Inferior parietal cortex (tissue), 1 donor: ENCODE data around the gene TBC1D5.

ENCODE experiments used
- DNase-seq: peaks from one replicate; pipeline ENCODE4 v3.0.0-alpha.2; 2016; ENCODE audit errors: extremely low spot score

TBC1D5 gene

DNA sequence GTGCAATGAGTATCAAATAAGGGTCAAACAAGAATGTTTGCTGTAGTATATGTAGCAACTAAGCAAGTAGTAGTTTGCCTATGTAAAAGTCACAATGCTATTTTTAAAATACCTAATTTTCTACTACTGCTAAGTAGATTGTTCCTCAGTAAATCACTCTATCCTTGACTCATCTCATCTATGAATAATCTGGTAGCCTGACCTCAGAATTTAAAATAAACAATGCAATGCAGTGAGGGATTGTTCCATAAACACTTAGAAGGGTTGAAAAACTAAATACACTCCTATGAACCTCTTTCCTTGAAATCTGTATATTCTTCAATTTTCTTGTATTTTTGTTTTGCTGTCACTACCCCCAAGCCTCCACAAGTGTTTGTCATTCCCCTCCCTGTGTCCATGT is 253.3 kb downstream of the TBC1D5 start:
- DNase-seq = no peak

GRCh38 chr3:17481116-17481515 is 261.3 kb downstream of the TBC1D5 start:
- DNase-seq = no peak

GRCh38 chr3:17479681-17480405 is 262.6 kb downstream of the TBC1D5 start:
- no peak for DNase-seq

GRCh38 chr3:17478673-17479072 is 263.8 kb downstream of the TBC1D5 start:
- DNase-seq = no peak

DNA sequence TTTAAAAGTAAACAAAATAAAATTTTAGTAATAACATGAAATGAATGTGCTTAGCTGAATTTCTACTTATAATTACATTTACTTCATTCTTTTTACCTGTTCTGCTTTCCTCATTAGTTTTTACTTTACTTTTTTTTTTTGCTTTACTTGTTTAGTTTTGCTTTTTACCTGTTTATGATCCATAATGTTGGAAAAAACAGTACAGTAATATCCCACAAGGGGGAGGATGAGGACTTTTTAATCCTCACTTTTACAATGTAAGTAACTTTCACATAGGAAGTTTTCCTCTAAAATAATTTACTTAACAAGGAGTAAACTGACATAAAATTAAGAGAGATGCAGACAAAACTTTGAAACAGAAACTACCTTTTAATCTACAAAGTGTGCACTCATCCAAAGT is 268.7 kb downstream of the TBC1D5 start:
- DNase-seq = peak; percentile 16

GRCh38 chr3:17469954-17470353 is 272.5 kb downstream of the TBC1D5 start:
- DNase-seq = peak; percentile 31

DNA sequence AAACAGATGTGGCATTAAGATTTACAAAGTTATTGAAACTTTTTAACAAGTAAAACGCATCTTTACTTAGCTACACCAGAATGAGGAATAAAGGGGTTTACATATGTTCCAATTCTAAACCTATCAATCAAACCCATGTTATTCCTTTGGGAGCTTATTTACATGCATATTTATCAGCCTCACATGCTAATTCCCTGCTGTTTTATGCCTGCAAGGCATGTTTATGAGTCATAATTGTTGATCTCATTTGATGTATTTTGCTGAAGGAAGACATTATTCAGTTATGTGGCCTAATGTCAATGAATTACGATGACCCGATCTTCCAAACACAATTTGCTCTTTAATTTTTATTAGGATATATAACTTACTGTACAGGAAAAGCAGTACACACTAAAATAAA is 272.9 kb downstream of the TBC1D5 start:
- no peak for DNase-seq

DNA sequence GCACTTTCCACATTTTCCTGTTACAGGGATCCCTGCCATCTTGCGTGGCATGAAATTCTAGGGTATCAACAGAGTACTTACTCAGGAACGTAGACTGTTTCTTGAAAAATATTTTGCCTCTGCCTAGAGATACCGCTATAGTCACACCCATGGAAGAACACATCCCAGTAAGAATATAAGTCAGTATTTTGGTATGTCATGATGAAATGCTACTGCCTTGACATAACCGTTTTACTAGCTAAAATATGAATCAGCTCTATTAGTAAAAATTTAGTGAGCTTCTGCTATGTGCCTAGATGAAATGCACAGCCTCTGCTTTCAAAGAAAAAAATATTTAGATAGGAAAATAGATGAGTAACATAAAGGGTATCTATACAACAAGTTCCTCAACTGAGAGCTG is 276.4 kb downstream of the TBC1D5 start:
- no peak for DNase-seq

- DNase-seq = no peak
Observed at GRCh38 chr3:17459470-17459993, 282.9 kb downstream of the TBC1D5 start.

DNA sequence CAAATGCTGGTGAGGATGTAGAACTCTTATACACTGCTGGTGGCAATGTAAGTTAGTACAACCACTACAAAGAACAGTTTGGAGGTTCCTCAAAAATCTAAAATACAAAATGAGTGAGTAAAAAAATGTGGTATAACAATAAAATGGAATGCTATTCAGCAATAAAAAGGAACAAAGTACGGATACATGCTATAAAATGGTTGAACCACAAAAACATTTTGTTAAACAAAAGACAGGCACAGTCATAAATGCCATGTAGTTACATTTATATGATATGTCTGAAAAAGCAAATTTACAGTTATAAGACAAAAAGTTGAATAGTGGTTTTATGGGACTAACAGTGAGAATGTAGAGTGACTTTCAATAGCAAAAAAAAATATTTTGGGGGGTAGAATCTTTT is 285.8 kb downstream of the TBC1D5 start:
- DNase-seq = no peak

DNA sequence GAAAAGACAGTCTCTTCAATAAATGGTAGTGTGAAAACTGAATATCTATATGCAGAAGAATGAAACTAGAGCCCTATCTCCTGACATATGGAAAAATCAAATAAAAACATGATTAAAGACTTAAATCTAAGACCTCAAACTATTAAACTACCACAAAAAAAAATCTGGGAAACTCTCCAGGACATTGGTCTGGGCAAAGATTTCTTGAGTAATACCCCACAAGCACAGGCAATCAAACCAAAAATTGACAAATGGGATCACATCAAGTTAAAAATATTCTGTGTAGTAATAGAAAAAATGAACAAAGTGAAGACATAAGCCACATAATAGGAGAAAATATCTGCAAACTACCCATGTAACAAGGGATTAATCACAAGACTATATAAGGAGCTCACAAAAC is 286.4 kb downstream of the TBC1D5 start:
- no peak for DNase-seq

DNA sequence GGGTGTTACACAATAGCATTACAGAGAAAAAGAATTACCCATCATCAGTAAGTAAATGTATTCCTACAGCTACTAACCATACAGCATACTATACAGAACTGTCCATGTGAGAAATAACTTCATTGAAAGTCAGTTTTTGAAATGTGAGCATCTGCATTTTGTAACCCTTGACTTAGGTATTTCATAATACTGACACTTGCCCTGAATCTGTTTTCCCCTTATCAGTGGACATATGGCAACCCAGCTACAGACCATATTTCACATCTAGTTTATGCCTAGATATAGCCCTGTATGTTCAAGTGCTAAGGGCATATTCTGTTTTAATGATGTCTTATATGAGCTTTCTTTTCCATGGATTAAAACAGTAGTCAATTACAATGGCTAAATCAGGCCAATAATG is 297.6 kb downstream of the TBC1D5 start:
- DNase-seq = no peak

DNA sequence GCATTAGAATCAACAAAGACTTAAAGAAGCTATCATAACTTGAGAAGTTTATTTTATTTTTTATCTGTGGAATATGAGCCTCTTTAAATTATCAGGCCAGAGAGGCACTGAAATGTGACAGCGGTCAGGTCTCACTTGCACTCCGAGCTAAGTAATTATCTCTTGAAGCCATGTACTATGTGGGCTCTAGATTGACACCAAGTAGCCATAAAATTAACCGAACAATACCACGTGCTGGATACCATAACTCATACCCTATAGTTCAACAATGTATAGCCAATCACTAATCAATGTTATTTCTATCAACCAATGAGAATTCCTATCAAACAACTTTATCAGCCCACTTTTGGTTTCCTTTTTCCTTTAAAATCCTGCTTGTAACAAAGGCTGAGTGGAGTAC is 299.3 kb downstream of the TBC1D5 start:
- DNase-seq = no peak

GRCh38 chr3:17442332-17443049 is 299.9 kb downstream of the TBC1D5 start:
- DNase-seq = no peak

DNA sequence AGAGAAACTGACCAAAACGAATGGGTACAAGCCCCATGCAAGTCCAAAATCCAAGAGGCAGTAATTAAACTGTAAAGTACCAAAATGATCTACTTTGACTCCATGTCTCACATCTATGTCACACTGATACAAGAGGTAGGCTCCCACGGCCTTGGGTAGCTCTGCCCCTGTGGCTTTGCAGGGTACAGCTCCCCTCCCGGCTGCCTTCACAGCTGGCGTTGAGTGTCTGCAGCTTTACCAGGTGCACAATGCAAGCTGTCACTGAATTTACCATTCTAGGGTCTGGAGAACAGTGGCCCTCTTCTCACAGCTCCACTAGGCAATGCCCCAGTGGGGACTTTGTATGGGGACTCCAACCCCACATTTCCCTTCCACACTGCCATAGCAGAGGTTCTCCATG is 308.6 kb downstream of the TBC1D5 start:
- no peak for DNase-seq

- DNase-seq = no peak
Observed at GRCh38 chr3:17432236-17432635, 310.2 kb downstream of the TBC1D5 start.

- no peak for DNase-seq
Observed at GRCh38 chr3:17431484-17432045, 310.9 kb downstream of the TBC1D5 start.

- peak; percentile 71 for DNase-seq
Observed at GRCh38 chr3:17431004-17431403, 311.4 kb downstream of the TBC1D5 start.

DNA sequence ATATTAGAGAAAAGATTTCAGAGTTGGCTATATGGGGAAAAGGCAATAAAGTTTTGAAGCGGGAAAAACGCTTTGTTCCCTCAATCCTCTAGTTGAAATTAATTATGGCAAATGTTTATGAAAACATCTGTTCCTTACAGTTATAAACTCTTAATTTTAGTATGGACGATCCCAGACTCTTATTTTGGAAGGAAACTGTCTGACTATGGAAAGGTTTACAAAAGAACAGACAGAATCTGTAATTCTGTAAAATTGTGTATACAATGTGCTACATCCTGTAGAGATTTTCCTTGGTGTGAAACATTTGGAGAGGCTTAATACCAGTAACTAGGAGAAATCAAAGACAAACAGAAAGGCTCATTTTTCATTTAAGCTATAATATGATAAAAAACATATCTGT is 311.8 kb downstream of the TBC1D5 start:
- DNase-seq = peak; percentile 15

DNA sequence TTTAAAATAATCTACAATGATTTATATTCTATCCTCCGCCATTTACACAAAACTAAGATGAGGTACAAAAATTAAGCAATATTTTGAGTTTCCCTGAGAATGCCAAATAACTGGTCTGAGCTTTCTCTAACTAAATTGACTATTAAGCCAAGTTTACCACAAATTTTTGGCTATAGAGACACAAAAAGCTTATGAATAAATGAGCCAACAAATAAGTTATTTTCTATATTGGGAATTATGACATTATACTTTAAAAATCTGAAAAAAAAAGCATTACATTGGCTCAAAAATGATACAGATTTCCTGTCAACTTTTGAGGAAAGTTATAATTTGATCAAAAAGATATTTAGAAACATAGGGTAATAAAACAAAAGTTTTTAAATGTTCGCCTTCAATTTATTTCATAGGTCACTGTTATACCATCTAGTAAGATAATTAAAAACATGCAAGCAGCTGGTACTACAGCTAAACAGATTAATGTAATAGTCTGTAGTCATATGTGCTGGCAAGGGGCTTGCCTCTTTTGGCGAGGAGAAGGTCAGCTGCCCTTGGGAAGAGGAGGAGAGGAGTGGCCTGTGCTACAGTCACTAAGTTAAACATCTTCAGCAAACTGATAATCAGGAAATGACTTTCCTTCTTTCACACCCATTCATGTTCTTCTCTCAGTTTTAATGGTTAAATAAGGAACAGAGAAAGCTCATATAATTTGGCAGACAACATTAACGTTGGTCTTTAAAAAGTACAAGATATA is 318.5 kb downstream of the TBC1D5 start:
- DNase-seq = no peak

GRCh38 chr3:17422636-17423035 is 319.8 kb downstream of the TBC1D5 start:
- no peak for DNase-seq

- no peak for DNase-seq
Observed at GRCh38 chr3:17420668-17421067, 321.8 kb downstream of the TBC1D5 start.
